OCI-LY3 (cell line): ENCODE results near the gene PNPLA2.

Experiments used
- H2AFZ ChIP-seq: fragments of 200-600, 300-600 bp; shearing (Covaris generic); 2 replicates; pipeline ENCODE4 v1.6.0; 2014; ENCODE audit warnings: antibody characterized with exemption, low read depth, low read length
- H3K27ac ChIP-seq: fragments of 200-600, 300-600 bp; sonication (generic); 2 replicates; pipeline ENCODE4 v1.5.1; 2014; ENCODE audit warnings: mild to moderate bottlenecking, low read length, moderate library complexity, mixed read lengths
- H3K27me3 ChIP-seq: fragments of 200-600, 300-600 bp; sonication (generic); 2 replicates; pipeline ENCODE4 v1.6.1; 2014; ENCODE audit warnings: low read depth, low read length, mixed read lengths
- H3K36me3 ChIP-seq: fragments of 200-600, 300-600 bp; sonication (generic); replicated peaks from 2 replicates; pipeline ENCODE3; 2014; ENCODE audit warnings: low read depth, low read length, mixed read lengths
- H3K4me1 ChIP-seq: fragments of 300-600, 200-600 bp; sonication (generic); 2 replicates; pipeline ENCODE4 v1.6.1; 2014; ENCODE audit warnings: low read length, mixed read lengths
- H3K4me2 ChIP-seq: fragments of 200-600, 300-600 bp; sonication (generic); 2 replicates; pipeline ENCODE4 v1.6.1; 2014; ENCODE audit warnings: low read length, mixed read lengths
- H3K4me3 ChIP-seq: fragments of 300-600, 200-600 bp; sonication (generic); 2 replicates; pipeline ENCODE4 v1.5.1; 2014; ENCODE audit warnings: antibody characterized with exemption, mild to moderate bottlenecking, low read length, moderate library complexity
- H3K79me2 ChIP-seq: fragments of 300-600, 200-600 bp; shearing (Covaris generic); 2 replicates; pipeline ENCODE4 v1.6.1; 2014; ENCODE audit warnings: mild to moderate bottlenecking, low read length, mixed read lengths
- H3K9ac ChIP-seq: fragments of 300-600, 200-600 bp; shearing (Covaris generic); 2 replicates; pipeline ENCODE4 v1.6.0; 2014; ENCODE audit warnings: mild to moderate bottlenecking, low read length, moderate library complexity
- H3K9me3 ChIP-seq: fragments of 200-600, 300-600 bp; shearing (Covaris generic); 2 replicates; pipeline ENCODE4 v1.6.1; 2014; ENCODE audit warnings: low read length, mixed read lengths; ENCODE audit not compliant: insufficient read depth
- H4K20me1 ChIP-seq: fragments of 200-600, 300-600 bp; sonication (generic); 2 replicates; pipeline ENCODE4 v1.6.1; 2016; ENCODE audit warnings: low read length, mixed read lengths; ENCODE audit not compliant: insufficient read depth
- CTCF ChIP-seq: fragments of 200-600, 300-600 bp; sonication (generic); IDR thresholded peaks from 2 replicates; pipeline ENCODE4 v1.5.1; 2014; ENCODE audit warnings: antibody characterized with exemption, low read length, low read depth
- EZH2phosphoT487 ChIP-seq: fragments of 200-600 bp; shearing (Covaris generic); IDR thresholded peaks from 2 replicates; pipeline ENCODE4 v1.6.1; 2018; ENCODE audit warnings: antibody characterized with exemption, mixed run types, low read depth

Gene PNPLA2

GRCh38 chr11:798093-798713, 20.5 kb upstream of the PNPLA2 start, which contains the start of gene SLC25A22:
Gene SLC25A22, minus strand, starts transcription at chr11:798281. Its CDS starts 3,275 bp downstream, at chr11:795006.
- TF ChIP-seq EZH2phosphoT487 (no peak), CTCF (peak; percentile 62)
- peaks cover 14% of the 10 kb centered on the region for H3K4me1 ChIP-seq
- H3K9me3 ChIP-seq, result no peaks in the 10 kb centered on the region
- peaks cover 4% of the 10 kb centered on the region; the same call in 1 of the 2 replicates for H4K20me1 ChIP-seq
- peak within 1 kb of the TSS; percentile 90 for H3K9ac ChIP-seq
- peak within 1 kb of the TSS; percentile 92 for H3K4me3 ChIP-seq
- H3K27ac ChIP-seq, result peak within 1 kb of the TSS; percentile 78
- H2AFZ ChIP-seq, result peak within 1 kb of the TSS; percentile 58; the same call in 1 of the 2 replicates
- H3K36me3 ChIP-seq, result no peaks in the 10 kb centered on the region
- peaks cover 34% of the 10 kb centered on the region for H3K79me2 ChIP-seq
- no peaks in the 10 kb centered on the region for H3K27me3 ChIP-seq
- H3K4me2 ChIP-seq, result peak within 1 kb of the TSS; percentile 98

- Histone ChIP-seq H3K4me2 (no peak overlapping the region), H3K4me3 (no peak overlapping the region), H3K27ac (no peak overlapping the region), H4K20me1 (peaks cover 4% of the 10 kb centered on the region; the same call in 1 of the 2 replicates), H3K27me3 (no peaks in the 10 kb centered on the region), H3K9ac (no peak overlapping the region), H3K79me2 (peaks cover 28% of the 10 kb centered on the region), H3K36me3 (no peaks in the 10 kb centered on the region), H3K9me3 (no peaks in the 10 kb centered on the region), H2AFZ (no peak overlapping the region), H3K4me1 (peaks cover 20% of the 10 kb centered on the region)
- TF ChIP-seq EZH2phosphoT487, result no peak
- TF ChIP-seq CTCF, result no peak
These were observed 18.9 kb upstream of the PNPLA2 start for GRCh38 chr11:799641-800316.

GRCh38 chr11:800473-800872, 18.2 kb upstream of the PNPLA2 start:
- no peak overlapping the region for H3K27ac ChIP-seq
- no peak for TF ChIP-seq EZH2phosphoT487
- TF ChIP-seq CTCF, result no peak
- no peak overlapping the region for H2AFZ ChIP-seq
- no peaks in the 10 kb centered on the region for H3K9me3 ChIP-seq
- H3K9ac ChIP-seq, result no peak overlapping the region
- no peak overlapping the region for H3K4me2 ChIP-seq
- H4K20me1 ChIP-seq, result peaks cover 4% of the 10 kb centered on the region; the same call in 1 of the 2 replicates
- peaks cover 21% of the 10 kb centered on the region for H3K79me2 ChIP-seq
- no peaks in the 10 kb centered on the region for H3K36me3 ChIP-seq
- no peak overlapping the region for H3K4me3 ChIP-seq
- H3K27me3 ChIP-seq, result no peaks in the 10 kb centered on the region
- peaks cover 18% of the 10 kb centered on the region for H3K4me1 ChIP-seq

GRCh38 chr11:801097-801780, 17.5 kb upstream of the PNPLA2 start:
- no peaks in the 10 kb centered on the region for H3K9me3 ChIP-seq
- peaks cover 19% of the 10 kb centered on the region for H3K4me1 ChIP-seq
- H3K36me3 ChIP-seq, result no peaks in the 10 kb centered on the region

More at GRCh38 chr11:801097-801780, 17.5 kb upstream of the PNPLA2 start:
- Histone ChIP-seq H3K4me3 (no peak overlapping the region), H3K79me2 (peaks cover 15% of the 10 kb centered on the region), H4K20me1 (peaks cover 4% of the 10 kb centered on the region; the same call in 1 of the 2 replicates), H3K27ac (no peak overlapping the region), H2AFZ (no peak overlapping the region), H3K4me2 (no peak overlapping the region), H3K9ac (no peak overlapping the region), H3K27me3 (no peaks in the 10 kb centered on the region)
- no peak for TF ChIP-seq EZH2phosphoT487
- no peak for TF ChIP-seq CTCF
